Upper lobe of left lung (tissue), 4 donors: ENCODE measurements around the gene CST7.

Source experiments
- CTCF ChIP-seq, 6 experiments: fragments of 450-650 bp in 4 of 6; fragments of 200-600 bp in 2 of 6; sonication (generic) in 2 of 6; IDR thresholded peaks; one replicate each; pipeline ENCODE4 v1.5.1; 2016 to 2019; ENCODE audit warnings: antibody characterized with exemption in 6 of 6
- EP300 ChIP-seq, 4 donors: sonication (generic); formaldehyde crosslinking; IDR thresholded peaks; one replicate each; pipeline ENCODE4 v1.5.1; 2017; ENCODE audit warnings: antibody characterized with exemption in 4 of 4, control low read depth in 2 of 4
- POLR2AphosphoS5 ChIP-seq, 2 donors: sonication (generic); formaldehyde crosslinking; IDR thresholded peaks; one replicate each; pipeline ENCODE4 v1.5.1; 2017; ENCODE audit warnings: antibody characterized with exemption in 2 of 2

DNA sequence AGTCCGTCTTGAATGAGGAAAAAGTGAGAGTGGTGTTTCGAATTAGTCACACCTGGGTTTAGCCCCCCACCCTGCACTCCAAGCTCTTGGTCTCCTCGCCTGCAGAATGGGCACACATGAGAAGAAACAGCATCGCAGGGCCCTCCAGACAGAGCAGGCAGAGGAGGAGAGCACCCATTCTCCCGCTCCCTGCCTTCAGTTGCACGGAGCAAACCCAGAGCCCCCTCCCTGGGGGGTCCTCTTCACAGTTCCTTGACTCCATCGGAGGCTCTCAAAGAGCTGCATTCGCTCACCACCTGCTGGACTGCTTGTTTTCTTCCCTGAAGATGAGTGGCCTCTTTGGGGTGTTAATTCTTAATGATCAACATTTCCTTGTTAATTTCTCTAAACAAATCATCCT is 5.1 kb downstream of the CST7 start:
- TF ChIP-seq CTCF (IDR thresholded peaks at IDR 0.05) (no peak), POLR2AphosphoS5 (IDR thresholded peaks at IDR 0.05) (no peak), EP300 (IDR thresholded peaks at IDR 0.05) (no peak)
